Measurements from ENCODE around the gene SOD2.
A peak's percentile ranks its signal among the peaks of the same experiment; 100 is the strongest.
"Not testable (repeated sequence)": the region's sequence is repeated elsewhere in the genome, so short reads cannot be mapped to it uniquely, and the experiment has no call there.

The SOD2 gene

GRCh38 chr6:159693128-159693893 is at the start of gene SOD2:
TSS of gene SOD2 (minus strand) at chr6:159693241. CDS start at chr6:159693167, 74 bp downstream.
- DNase-seq = peak; percentile 61 to 93 (median 86)
- intact Hi-C loops (cut with DNase I) = loop anchor here (1.0 to 2.0 kb wide), 3 partner anchors 33 to 95 kb away; partner anchors contain the start of genes ACAT2, TCP1 and WTAP

GRCh38 chr6:159742165-159742564 is 49.1 kb upstream of the SOD2 start:
- DNase-seq = no peak
- intact Hi-C loops (cut with DNase I) = no loop called here

- intact Hi-C loops (cut with DNase I) = no loop called here
- DNase-seq = no peak
These were observed 46.3 kb upstream of the SOD2 start for GRCh38 chr6:159739341-159739740.

- intact Hi-C loops (cut with DNase I) = no loop called here
- DNase-seq = no peak
These were observed 43.9 kb upstream of the SOD2 start for GRCh38 chr6:159736908-159737307.

GRCh38 chr6:159733395-159733794 is 40.4 kb upstream of the SOD2 start:
- DNase-seq; intact Hi-C loops (cut with DNase I): not testable (repeated sequence)

GRCh38 chr6:159732550-159732949 is 39.5 kb upstream of the SOD2 start:
- intact Hi-C loops (cut with DNase I) = not testable (repeated sequence)

GRCh38 chr6:159730332-159730676 is 37.3 kb upstream of the SOD2 start:
- no peak for DNase-seq
- intact Hi-C loops (cut with DNase I) = no loop called here

More at GRCh38 chr6:159732550-159732949, 39.5 kb upstream of the SOD2 start:
- not testable (repeated sequence) for DNase-seq

GRCh38 chr6:159729598-159730331 is 36.7 kb upstream of the SOD2 start:
- DNase-seq = peak in 1 of 42 donors; percentile 13
- intact Hi-C loops (cut with DNase I) = no loop called here

- intact Hi-C loops (cut with DNase I) = no loop called here
- DNase-seq = no peak
These were observed 35.5 kb upstream of the SOD2 start for GRCh38 chr6:159728531-159728964.

GRCh38 chr6:159727717-159728445 is 34.8 kb upstream of the SOD2 start:
- intact Hi-C loops (cut with DNase I) = loop anchor here (1.0 to 2.0 kb wide), 3 partner anchors 34 to 61 kb away; partner anchors contain the start of genes ACAT2, SOD2 and TCP1

GRCh38 chr6:159726918-159727716 is 34.1 kb upstream of the SOD2 start, which contains the start of gene WTAP:
TSS of gene WTAP (plus strand) at chr6:159727506. CDS start at chr6:159736266, 8,760 bp downstream.
- DNase-seq = peak; percentile 86 to 98 (median 95)
- intact Hi-C loops (cut with DNase I) = loop anchor here (1.0 to 2.0 kb wide), 3 partner anchors 34 to 62 kb away; partner anchors contain the start of genes ACAT2, SOD2 and TCP1

More at GRCh38 chr6:159727717-159728445, 34.8 kb upstream of the SOD2 start:
- peak in 2 of 42 donors; percentile 12 to 30 for DNase-seq

- DNase-seq = no peak
- intact Hi-C loops (cut with DNase I) = loop anchor here (2.0 kb wide), 1 partner anchor 34 kb away; the partner anchor contains the start of gene SOD2
These were observed 33.3 kb upstream of the SOD2 start for GRCh38 chr6:159726255-159726917.

GRCh38 chr6:159725208-159725607 is 32.2 kb upstream of the SOD2 start:
- DNase-seq; intact Hi-C loops (cut with DNase I): not testable (repeated sequence)

GRCh38 chr6:159724778-159725177 is 31.7 kb upstream of the SOD2 start:
- DNase-seq = no peak
- intact Hi-C loops (cut with DNase I) = no loop called here

- intact Hi-C loops (cut with DNase I) = no loop called here
- DNase-seq = no peak
These were observed 30.2 kb upstream of the SOD2 start for GRCh38 chr6:159723259-159723658.

GRCh38 chr6:159722655-159723054 is 29.6 kb upstream of the SOD2 start:
- DNase-seq = no peak
- intact Hi-C loops (cut with DNase I) = no loop called here

GRCh38 chr6:159721981-159722380 is 28.9 kb upstream of the SOD2 start:
- DNase-seq; intact Hi-C loops (cut with DNase I): not testable (repeated sequence)

GRCh38 chr6:159720708-159721107 is 27.7 kb upstream of the SOD2 start:
- DNase-seq = peak in 2 of 42 donors; percentile 14 to 23
- intact Hi-C loops (cut with DNase I) = no loop called here

All from head of caudate nucleus (tissue), 42 donors.